Measurements from ENCODE around the gene CDHR1.

GRCh38 chr10:84224411-84225028 lies 30.2 kb downstream of the CDHR1 start:
- TF ChIP-seq FOXP2 (optimal IDR thresholded peaks at IDR 0.05; ENCODE audit: control extremely low read depth, extremely low read length, insufficient read depth): no peak
- no peak for TF ChIP-seq EZH2 (IDR thresholded peaks at IDR 0.05)
- TF ChIP-seq POLR2AphosphoS5 (IDR thresholded peaks at IDR 0.05; ENCODE audit: borderline replicate concordance, low read depth, low read length): no peak

Data from SK-N-MC (cell line).